ENCODE measurements around the gene MAP6. TPM values are rescaled to one million over a fixed set of nuclear protein-coding genes. Genes with fewer than 3 reads are reported as not detected.

Gene MAP6
- total RNA-seq, 3 donors from 2014 or later (not counting 1 experiment from before 2014, with no cell fraction given): not detected

GRCh38 chr11:75627906-75628668 is 40.8 kb downstream of the MAP6 start:
- no peak for TF ChIP-seq CTCF (IDR thresholded peaks at IDR 0.05)
- Mint-ChIP-seq H3K27ac (no peak overlapping the region), H3K27me3 (ENCODE audit: low read depth in 2 of 2) (peaks cover 26 to 27% of the 10 kb centered on the region in 2 donors), H3K4me1 (no peaks in the 10 kb centered on the region), H3K4me3 (no peak overlapping the region), H3K9me3 (no peaks in the 10 kb centered on the region), H3K36me3 (no peaks in the 10 kb centered on the region)
- H3K4me1 ChIP-seq (ENCODE audit: control insufficient read depth, insufficient read depth, low read length): no peaks in the 10 kb centered on the region
- H3K27me3 ChIP-seq (ENCODE audit: control insufficient read depth, insufficient read depth, low read length): no peaks in the 10 kb centered on the region
- no peaks in the 10 kb centered on the region for H3K36me3 ChIP-seq (ENCODE audit: control insufficient read depth, insufficient read depth, low read length)
- no peak overlapping the region for H3K4me3 ChIP-seq (ENCODE audit: low read length)
- H3K27ac ChIP-seq (ENCODE audit: low read length): no peak overlapping the region
- H3K9me3 ChIP-seq (ENCODE audit: control insufficient read depth, insufficient read depth, low read length): no peaks in the 10 kb centered on the region
- 88% methylated on average over 10 of the region's 11 CpGs for WGBS (ENCODE audit: insufficient coverage)
- ATAC-seq (no peak), DNase-seq (no peak)
- intact Hi-C loops (cut with micrococcal nuclease): no loop called here

- Mint-ChIP-seq H3K27ac (no peak overlapping the region), H3K4me3 (no peak overlapping the region), H3K36me3 (no peaks in the 10 kb centered on the region), H3K9me3 (no peaks in the 10 kb centered on the region), H3K27me3 (ENCODE audit: low read depth in 2 of 2) (peaks cover 17 to 18% of the 10 kb centered on the region in 2 donors), H3K4me1 (no peaks in the 10 kb centered on the region)
- WGBS (ENCODE audit: insufficient coverage): 94% methylated on average over 8 of the region's 8 CpGs
- intact Hi-C loops (cut with micrococcal nuclease): no loop called here
- no peak for DNase-seq
- no peaks in the 10 kb centered on the region for H3K9me3 ChIP-seq (ENCODE audit: control insufficient read depth, insufficient read depth, low read length)
- H3K27ac ChIP-seq (ENCODE audit: low read length): no peak overlapping the region
- H3K4me1 ChIP-seq (ENCODE audit: control insufficient read depth, insufficient read depth, low read length): no peaks in the 10 kb centered on the region
- no peak for ATAC-seq
- no peaks in the 10 kb centered on the region for H3K36me3 ChIP-seq (ENCODE audit: control insufficient read depth, insufficient read depth, low read length)
- no peaks in the 10 kb centered on the region for H3K27me3 ChIP-seq (ENCODE audit: control insufficient read depth, insufficient read depth, low read length)
- no peak for TF ChIP-seq CTCF (IDR thresholded peaks at IDR 0.05)
- H3K4me3 ChIP-seq (ENCODE audit: low read length): no peak overlapping the region
Measured at GRCh38 chr11:75626889-75627529, 41.8 kb downstream of the MAP6 start.

- Mint-ChIP-seq H3K27me3 (ENCODE audit: low read depth in 2 of 2) (peaks cover 9 to 11% of the 10 kb centered on the region in 2 donors), H3K4me1 (no peaks in the 10 kb centered on the region), H3K27ac (no peak overlapping the region), H3K4me3 (no peak overlapping the region), H3K36me3 (no peaks in the 10 kb centered on the region), H3K9me3 (no peaks in the 10 kb centered on the region)
- H3K36me3 ChIP-seq (ENCODE audit: control insufficient read depth, insufficient read depth, low read length): no peaks in the 10 kb centered on the region
- no peak for DNase-seq
- no peaks in the 10 kb centered on the region for H3K9me3 ChIP-seq (ENCODE audit: control insufficient read depth, insufficient read depth, low read length)
- no peaks in the 10 kb centered on the region for H3K4me1 ChIP-seq (ENCODE audit: control insufficient read depth, insufficient read depth, low read length)
- H3K4me3 ChIP-seq (ENCODE audit: low read length): no peak overlapping the region
- no peak for TF ChIP-seq CTCF (IDR thresholded peaks at IDR 0.05)
- ATAC-seq: no peak
- intact Hi-C loops (cut with micrococcal nuclease): no loop called here
- no peaks in the 10 kb centered on the region for H3K27me3 ChIP-seq (ENCODE audit: control insufficient read depth, insufficient read depth, low read length)
- no peak overlapping the region for H3K27ac ChIP-seq (ENCODE audit: low read length)
- WGBS (ENCODE audit: insufficient coverage): 94% methylated on average over 7 of the region's 8 CpGs
Measured at GRCh38 chr11:75625991-75626888, 42.6 kb downstream of the MAP6 start.

Data from natural killer cell (primary cell).